NCI-H69 (cell line): Measurements from ENCODE around the gene TUBB4A.

ENCODE experiments used
- DNase-seq: peaks from one replicate; lab custom pipeline; 2025; lab: John Stamatoyannopoulos, UW

TUBB4A gene

DNA sequence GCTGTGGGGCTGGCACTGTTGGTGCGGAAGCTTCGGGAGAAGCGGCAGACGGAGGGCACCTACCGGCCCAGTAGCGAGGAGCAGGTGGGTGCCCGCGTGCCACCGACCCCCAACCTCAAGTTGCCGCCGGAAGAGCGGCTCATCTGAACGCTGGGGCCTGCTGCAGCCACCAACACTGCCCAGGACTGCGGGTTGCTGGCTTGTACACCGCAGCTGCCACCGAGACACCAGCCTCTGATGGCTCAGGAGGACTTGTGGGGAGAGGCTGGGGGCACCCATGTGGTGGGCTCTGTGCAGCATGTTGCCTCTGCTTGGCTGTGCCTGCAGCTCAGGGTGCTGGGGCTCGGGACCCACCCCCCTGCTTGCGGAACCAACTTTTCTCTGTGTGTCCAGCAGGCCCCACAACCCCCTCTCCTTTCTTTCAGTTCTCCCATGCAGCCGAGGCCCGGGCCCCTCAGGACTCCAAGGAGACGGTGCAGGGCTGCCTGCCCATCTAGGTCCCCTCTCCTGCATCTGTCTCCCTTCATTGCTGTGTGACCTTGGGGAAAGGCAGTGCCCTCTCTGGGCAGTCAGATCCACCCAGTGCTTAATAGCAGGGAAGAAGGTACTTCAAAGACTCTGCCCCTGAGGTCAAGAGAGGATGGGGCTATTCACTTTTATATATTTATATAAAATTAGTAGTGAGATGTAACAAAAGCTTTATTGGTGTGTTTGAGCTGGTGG lies 35.4 kb downstream of the TUBB4A start:
- DNase-seq = no peak

DNA sequence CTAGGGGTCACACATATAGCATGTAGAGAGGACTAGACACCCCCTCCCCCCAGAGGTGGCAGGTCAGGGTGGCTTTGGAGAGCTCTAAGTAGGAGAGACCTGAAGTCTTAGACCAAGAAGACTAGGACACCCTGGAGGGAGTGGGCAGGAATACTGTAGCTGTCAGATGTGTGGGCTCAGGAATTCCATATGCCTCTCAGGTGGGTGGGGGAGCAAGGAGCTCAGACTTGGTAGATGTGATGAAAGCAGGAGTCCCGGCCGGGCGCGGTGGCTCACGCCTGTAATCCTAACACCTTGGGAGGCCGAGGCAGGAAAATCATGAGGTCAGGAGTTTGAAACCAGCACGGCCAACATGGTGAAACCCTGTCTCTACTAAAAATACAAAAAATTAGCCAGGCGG lies 36.4 kb downstream of the TUBB4A start:
- no peak for DNase-seq

DNA sequence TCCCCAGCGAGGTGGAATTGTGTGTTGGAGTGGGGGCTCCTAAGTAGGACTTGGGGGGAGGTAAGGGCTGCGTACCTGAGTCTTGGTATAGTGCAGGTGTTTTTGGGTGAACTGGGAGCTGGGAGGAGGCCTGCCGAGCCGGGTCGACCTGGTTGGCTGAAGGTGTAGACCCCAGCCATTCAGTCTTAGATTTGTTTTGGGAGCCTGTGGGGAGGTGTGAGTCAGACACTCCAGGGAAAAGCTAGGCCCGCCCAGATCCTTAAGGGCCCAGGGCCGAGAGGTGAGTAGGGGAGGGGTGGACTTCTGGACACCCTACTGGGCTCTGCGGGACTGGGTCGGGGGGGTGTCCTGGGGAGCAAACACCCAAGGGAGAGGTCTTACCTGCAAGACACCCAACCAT lies 37.1 kb downstream of the TUBB4A start:
- no peak for DNase-seq

DNA sequence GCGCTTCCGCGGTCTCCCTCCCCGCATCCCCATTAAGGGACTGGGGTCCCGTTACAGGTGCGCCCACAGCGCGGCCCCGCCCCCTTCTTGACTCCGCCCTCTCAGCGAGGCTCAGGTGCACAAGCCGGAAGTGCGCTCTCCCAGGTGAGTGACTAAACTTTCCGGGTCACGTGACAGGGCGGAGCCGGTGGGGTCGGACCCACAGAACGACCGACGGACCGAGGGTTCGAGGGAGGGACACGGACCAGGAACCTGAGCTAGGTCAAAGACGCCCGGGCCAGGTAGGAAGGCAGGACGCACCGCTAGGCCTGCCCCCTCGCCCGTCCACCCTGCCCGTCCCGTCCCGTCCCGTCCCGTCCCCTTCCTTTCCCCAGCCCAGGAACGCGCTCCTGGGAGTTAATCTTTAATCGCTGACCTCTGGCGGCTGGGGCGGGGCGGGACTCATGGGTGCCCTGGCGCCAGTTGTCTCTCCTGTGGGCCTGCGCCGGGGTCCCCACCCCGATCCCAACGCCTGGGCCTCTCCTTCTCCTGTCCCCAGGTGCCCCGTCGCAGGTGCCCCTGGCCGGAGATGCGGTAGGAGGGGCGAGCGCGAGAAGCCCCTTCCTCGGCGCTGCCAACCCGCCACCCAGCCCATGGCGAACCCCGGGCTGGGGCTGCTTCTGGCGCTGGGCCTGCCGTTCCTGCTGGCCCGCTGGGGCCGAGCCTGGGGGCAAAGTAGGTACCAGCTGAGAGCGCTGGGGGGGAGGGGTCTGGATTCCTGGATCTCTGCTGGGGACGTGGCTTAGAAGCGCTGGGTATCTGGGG lies 37.8 kb downstream of the TUBB4A start, which contains the start of gene CRB3:
Gene CRB3, plus strand, starts transcription at position 202 of the 804 bp plus-strand sequence. Its CDS starts 431 bp downstream, at position 633.
- peak; percentile 62 for DNase-seq

DNA sequence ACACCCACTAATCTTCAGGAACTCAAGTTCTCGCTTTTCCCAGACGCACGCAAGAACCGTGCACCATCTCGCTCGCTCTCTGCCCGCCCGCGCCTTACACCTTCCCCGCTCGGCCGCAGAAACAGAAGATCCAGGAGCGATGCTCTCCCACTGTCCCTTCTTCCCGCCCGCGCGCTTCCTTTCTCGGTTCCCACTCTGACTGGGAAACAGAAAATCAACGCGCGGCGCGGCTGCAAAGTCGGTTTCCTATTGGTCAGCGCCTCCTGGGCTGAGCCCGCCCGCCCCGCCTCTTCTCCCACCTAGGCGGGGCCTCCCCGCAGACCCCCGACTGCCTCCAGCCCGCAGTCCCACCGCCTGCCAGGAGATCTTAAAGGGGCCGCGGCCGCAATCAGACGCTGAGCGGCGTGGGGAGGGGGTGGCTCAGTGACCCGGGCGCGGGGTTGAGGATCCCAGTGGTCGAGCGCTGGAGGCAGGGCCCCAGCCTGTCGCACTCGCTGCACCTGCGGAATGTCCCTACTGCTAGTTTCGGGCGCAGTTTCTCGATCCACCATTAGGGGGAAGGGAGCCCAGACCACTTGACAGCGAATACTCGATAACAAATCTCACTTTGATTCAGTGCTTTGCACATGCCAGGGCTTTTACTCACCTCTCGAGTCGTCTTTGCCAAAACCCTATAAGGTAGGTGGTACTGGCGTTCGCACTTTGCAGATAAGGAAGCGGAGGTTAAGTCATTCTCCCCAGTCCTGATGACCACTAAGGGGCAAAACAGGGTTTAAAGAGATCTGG lies 41.8 kb downstream of the TUBB4A start:
- DNase-seq = peak; percentile 99

DNA sequence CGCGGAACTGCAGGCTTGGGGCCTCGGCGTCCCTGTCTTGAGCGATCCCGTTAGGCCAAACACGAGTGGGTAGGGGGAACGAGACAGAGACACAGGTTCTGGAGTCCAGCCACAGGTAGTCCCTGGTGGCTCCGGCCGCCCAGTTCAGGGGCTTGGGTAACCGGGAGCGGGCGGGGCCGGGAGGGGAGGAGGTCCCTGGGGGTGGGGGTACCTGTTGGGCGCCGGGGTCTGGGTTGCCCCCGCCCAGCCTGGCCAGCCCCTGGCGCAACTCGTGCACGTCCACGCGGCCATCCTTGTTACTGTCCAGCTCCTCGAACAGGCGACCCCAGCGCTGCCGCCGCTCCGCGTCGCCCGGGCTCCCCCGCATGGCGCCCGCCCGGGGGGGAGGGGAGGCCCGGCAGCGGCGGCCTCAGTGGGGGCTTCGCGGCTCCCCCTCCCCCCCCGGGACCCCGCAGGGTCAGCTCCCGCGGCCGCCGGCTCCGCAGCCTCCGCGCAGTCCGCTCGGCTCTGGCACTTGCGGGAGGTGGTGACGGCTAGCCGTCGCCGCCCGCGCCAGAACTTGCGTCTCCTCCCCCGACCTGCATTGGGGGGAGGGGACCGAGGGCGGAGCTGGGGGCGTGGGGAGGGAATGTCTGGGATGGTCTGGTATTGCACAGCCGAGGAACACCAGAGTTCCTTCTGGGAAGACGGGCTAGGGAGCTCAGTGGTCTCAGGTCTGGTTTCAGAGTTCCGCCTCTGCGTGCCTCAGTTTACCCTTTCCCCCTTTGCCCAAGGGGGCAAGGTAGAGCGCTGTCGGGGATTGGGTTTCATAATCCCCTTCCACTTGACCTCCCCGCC lies 42.6 kb downstream of the TUBB4A start, which contains the start of gene SLC25A23:
Gene SLC25A23, minus strand, starts transcription at position 531 of the 837 bp plus-strand sequence. Its CDS starts 164 bp downstream, at position 367.
- peak; percentile 77 for DNase-seq

DNA sequence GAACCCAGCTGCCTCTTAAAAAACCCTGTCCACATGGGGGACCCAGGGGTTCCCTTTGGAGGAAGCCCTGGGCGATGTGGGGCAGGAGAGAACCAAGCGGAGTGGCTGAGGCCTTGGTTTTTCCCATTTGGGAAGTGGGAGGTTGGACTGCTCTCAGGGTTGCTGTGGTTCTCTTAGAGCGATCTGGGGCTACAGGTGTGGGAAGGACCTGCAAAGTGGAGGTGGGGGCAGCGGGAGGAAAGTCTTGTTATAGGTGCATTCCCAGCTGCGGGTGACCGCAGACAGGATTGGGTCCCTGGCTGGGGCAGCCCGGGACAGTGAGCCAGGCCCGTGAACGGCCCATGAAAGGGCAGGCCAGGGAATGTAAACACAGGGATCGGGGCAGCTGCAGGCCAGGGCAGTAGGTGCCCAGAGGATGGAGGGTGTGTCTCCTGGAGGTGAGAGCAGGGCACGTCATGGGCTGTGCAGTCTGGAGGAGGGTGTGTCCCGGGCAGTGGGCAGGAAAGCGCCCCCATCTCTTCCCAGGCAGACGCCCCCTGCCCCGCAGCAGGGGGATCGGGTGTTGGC lies 43.3 kb downstream of the TUBB4A start:
- DNase-seq = no peak

DNA sequence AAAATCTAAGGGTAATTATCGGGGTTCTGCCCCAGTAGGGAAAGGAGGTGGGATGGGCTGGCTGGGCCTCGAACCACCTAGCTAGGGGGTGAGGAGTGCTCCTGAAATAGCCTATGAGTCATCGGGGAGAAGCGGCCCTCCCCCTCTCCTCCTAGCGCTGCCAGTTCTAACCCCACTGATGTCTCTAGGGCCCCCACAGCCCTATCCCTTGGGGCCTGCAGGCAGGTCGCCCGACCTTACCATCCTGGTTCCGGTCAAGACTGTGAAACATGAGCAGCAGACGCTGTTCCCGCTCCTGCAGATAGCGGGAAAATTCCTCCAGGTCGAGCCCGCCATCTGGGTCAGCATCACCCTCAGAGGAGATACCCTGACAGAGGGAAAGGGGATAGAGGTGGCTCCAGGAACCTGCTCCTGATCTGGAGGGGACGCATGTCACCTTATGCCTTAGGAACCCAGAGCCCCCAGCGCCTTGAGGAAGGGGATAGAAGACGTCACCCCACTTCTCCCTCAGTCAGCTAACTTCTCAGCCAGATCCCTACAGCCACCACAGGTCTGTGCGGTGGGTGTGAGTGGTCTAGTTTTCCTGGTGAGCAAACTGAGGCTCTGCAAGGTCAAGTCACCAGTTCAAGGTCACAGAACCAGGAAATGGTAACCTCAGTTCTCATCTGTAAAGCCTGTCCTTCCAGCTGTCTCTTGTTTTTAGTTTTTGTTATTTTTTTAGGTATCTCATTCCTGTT lies 44.0 kb downstream of the TUBB4A start:
- no peak for DNase-seq

DNA sequence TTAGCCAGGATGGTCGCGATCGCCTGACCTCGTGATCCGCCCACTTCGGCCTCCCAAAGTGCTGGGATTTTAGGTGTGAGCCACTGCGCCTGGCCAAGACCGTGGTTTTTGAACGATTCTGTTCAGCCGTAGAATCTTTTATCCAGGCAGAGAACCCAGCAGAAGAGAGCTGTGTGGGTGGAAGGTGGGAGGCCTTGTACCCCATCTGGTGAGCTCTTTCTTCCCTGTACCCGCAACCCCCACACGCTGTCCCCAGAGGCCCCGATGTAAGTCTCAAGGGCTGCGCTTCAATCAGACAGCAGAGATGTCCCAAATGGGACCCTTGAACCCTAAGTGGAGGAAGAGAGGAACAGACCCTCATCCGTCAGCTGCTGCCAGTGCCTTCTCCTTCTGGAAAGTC lies 46.2 kb downstream of the TUBB4A start:
- no peak for DNase-seq

DNA sequence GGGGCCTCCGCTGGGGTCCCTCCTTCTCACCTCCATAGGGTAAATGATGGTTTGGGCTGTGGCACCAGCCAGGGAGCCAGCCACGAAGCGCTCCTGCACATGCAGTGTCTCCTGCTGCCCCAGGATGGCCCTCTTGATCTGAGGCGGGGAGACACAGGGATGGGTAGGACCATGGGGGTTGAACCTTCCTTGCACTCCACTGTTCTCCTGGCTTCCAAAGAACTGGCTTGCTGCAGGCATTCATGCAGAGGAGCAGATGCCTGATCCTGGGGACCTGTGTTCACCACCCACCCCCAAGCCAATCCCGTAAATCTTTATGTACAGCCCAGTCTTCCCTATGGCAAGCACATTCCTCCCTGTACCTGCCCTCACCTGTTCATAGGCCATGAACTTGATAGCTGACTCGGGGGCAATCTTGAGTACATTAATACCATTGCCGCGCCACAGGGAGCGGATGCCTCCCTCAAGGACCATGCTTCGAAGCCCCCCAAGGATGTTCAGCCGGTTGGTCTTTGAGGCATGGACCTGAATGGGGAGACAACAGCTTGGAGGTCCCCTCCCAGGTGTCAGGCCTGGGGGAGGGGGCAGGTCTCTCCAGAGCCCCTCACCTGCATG lies 48.1 kb downstream of the TUBB4A start:
- no peak for DNase-seq

DNA sequence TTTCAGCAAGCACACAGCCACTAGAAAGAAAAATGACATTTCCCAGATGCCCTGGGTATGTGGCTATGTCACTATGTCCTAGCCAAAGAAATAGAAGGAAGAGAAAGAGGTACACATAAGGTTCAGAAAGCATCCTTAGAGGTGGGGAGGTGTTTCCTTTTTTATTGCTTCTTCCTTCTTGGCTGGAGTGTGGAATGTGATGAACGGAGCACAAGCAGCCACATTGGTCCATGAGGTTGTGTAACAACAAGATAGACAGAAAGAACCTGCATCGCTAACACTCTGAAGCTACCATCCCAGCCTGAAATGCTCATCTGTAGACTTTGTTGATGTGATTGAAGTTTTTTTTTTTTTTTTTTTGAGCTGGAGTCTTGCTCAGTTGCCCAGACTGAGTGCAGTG lies 49.2 kb downstream of the TUBB4A start:
- DNase-seq = no peak

DNA sequence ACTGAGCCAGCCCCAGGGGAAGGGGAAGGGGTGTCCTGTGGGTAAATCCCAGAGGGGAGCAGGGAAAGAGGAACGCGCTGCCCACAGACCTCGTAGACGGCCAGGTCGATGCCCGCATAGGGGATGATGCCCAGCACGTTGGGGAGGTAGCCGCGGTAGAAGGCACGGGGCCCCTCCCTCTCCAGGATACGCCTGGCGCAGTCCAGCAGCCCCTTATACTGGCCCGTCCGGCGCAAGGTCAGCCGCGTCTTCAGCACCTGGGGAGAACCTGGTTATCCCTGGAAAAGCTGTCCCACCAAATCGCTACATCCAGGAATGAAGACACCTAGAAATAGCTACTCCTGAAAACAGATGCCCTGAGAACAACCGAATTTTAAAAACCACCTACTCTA lies 49.9 kb downstream of the TUBB4A start:
- DNase-seq = no peak

DNA sequence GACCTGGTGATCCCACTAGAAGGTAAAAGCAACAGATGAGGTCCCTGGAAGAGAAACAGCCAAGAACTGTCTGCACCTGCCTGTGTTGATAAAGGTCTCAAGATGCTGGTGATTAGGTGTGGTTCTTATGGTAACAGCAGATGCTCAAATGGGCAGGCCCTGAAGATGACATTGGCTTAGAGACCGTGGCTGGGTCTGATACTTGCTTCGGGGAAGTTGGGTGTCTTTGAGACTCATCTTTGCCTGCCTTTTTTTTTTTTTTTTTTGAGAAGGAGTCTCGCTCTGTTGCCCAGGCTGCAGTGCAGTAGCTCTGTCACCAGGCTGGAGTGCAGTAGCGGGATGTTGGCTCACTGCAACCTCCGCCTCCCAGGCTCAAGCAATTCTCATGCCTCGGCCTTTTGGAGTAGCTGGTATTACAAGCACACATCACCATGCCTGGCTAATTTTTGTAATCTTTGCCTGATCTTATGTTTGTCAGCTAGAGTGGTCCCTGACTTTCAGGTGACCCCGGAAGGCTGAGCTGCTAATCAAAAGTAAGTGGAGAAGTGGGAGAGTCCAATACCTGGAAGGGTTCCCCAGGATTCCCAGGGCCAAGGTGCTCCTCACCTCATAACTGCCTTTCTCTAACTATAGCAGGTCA lies 50.4 kb downstream of the TUBB4A start:
- no peak for DNase-seq

DNA sequence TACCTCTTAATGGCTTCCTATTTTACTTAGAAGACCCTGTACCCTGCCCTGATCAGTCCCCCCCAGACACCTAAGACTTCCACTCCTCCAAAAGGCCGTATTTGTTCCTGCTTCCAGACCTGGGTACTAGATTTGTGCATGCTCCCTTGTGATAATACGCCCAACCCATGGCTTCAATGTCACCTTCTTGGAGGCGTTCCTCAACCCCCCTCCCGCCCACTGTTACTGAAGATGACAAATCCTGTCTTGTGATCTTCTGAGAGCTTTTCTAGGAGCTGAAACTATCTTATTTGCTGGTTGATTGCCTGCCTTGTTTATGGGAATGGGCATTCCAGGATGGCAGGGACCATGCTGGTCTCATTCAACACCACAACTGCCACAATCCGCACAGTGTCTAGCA lies 51.9 kb downstream of the TUBB4A start:
- no peak for DNase-seq

DNA sequence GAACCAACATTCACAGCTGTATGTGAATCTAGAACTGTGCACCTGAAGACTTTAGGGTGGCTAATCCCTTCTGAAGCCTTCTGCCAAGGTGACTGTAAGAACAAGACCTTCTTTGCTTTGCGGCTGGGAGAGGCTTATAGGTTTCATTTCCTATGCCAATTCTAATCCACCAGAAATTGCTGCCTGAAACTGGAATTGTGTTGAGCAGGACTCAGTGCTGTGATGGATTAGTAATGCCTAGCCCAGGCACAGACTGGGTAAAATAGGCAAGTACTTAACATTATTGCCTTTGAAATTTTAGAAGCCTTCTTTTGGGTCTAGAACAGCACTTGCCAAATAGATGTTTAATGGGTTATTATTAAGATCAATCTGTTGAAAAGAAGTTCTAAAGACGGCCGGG lies 54.1 kb downstream of the TUBB4A start:
- no peak for DNase-seq

DNA sequence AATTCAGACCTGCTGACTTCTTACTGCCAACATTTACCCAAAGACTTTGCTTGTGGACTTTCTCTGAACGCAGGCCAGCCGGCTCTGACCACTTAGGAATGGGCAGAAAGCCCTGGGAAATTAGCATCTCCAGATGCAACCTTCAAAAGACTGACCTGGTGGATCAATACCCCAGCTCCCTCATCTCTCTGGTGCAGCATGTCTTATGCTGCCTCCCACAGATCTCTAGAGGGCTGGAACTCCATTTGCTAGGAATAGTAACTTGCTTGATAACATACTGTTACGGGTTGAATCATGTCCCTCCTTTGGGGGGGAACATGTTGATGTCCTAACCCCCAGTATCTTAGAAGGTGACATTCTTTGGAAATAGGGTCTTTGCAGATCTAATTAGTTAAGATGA lies 55.7 kb downstream of the TUBB4A start:
- DNase-seq = no peak
